Measurements from ENCODE around the gene LDLRAD2. TPM values are rescaled to one million over a fixed set of nuclear protein-coding genes. Genes with fewer than 3 reads are reported as not detected.
"Not testable (repeated sequence)": the region's sequence is repeated elsewhere in the genome, so short reads cannot be mapped to it uniquely, and the experiment has no call there.

Gene LDLRAD2, protein sequence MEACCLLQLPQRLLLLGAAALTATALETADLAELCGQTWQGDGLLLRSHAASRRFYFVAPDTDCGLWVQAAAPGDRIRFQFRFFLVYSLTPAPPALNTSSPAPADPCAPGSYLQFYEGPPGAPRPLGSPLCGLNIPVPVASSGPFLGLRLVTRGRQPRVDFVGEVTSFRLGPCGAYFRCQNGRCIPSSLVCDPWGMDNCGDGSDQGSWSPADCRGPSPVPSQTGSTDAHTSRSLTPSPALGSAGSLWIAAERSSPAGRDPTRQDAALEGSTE
- total RNA-seq: not detected

GRCh38 chr1:21811875-21812305 lies at the start of gene LDLRAD2:
Gene LDLRAD2, plus strand, starts transcription at chr1:21812265. Its CDS starts 187 bp downstream, at chr1:21812452.
- no peaks in the 10 kb centered on the region for H3K36me3 Mint-ChIP-seq (ENCODE audit: low read depth)
- ChIA-PET POLR2A (no interaction called here), CTCF (no interaction called here)
- DNase-seq: no peak
- no peak within 1 kb of the TSS for H3K4me3 Mint-ChIP-seq
- H3K9me3 Mint-ChIP-seq: no peaks in the 10 kb centered on the region
- peaks cover 3% of the 10 kb centered on the region for H3K4me1 Mint-ChIP-seq
- H3K27me3 Mint-ChIP-seq: peaks cover 18% of the 10 kb centered on the region
- no peak within 1 kb of the TSS for H3K27ac Mint-ChIP-seq

GRCh38 chr1:21763236-21763635 lies 48.8 kb upstream of the LDLRAD2 start:
- no peak overlapping the region for H3K4me3 Mint-ChIP-seq
- H3K9me3 Mint-ChIP-seq: no peaks in the 10 kb centered on the region
- CTCF ChIA-PET: interaction anchor here (1.4 kb wide), 1 partner anchor 12 kb away, joined by 4 read pairs; no protein-coding TSS in a partner anchor
- POLR2A ChIA-PET: no interaction called here
- no peak for DNase-seq
- H3K27ac Mint-ChIP-seq: peak overlapping the region; percentile 19
- H3K36me3 Mint-ChIP-seq (ENCODE audit: low read depth): peaks cover 2% of the 10 kb centered on the region
- H3K27me3 Mint-ChIP-seq: no peaks in the 10 kb centered on the region
- H3K4me1 Mint-ChIP-seq: peaks cover 33% of the 10 kb centered on the region

GRCh38 chr1:21763694-21764419 lies 48.2 kb upstream of the LDLRAD2 start:
- Mint-ChIP-seq H3K36me3 (ENCODE audit: low read depth) (peaks cover 3% of the 10 kb centered on the region), H3K27ac (peak overlapping the region; percentile 41), H3K9me3 (no peaks in the 10 kb centered on the region), H3K4me1 (peaks cover 39% of the 10 kb centered on the region), H3K27me3 (no peaks in the 10 kb centered on the region), H3K4me3 (no peak overlapping the region)
- ChIA-PET POLR2A (no interaction called here), CTCF (interaction anchor here (0.6 to 1.9 kb wide), 3 partner anchors 17 to 651 kb away, joined by 3 to 6 read pairs (median 3); no protein-coding TSS in a partner anchor)
- no peak for DNase-seq

GRCh38 chr1:21764615-21765423 lies 47.2 kb upstream of the LDLRAD2 start:
- Mint-ChIP-seq H3K4me3 (no peak overlapping the region), H3K36me3 (ENCODE audit: low read depth) (peaks cover 7% of the 10 kb centered on the region), H3K27me3 (no peaks in the 10 kb centered on the region), H3K4me1 (peaks cover 36% of the 10 kb centered on the region), H3K27ac (no peak overlapping the region), H3K9me3 (no peaks in the 10 kb centered on the region)
- no peak for DNase-seq
- POLR2A ChIA-PET: no interaction called here
- CTCF ChIA-PET: interaction anchor here (0.6 to 1.9 kb wide), 3 partner anchors 17 to 652 kb away, joined by 3 to 6 read pairs (median 3); no protein-coding TSS in a partner anchor

- no peaks in the 10 kb centered on the region for H3K27me3 Mint-ChIP-seq
These were observed 45.9 kb upstream of the LDLRAD2 start for GRCh38 chr1:21766210-21766609.

GRCh38 chr1:21767106-21767505 lies 45.0 kb upstream of the LDLRAD2 start:
- CTCF ChIA-PET: interaction anchor here (0.6 kb wide), 1 partner anchor 29 kb away, joined by 3 read pairs; no protein-coding TSS in a partner anchor
- peaks cover 42% of the 10 kb centered on the region for H3K4me1 Mint-ChIP-seq
- DNase-seq, H3K27ac Mint-ChIP-seq, H3K4me3 Mint-ChIP-seq, POLR2A ChIA-PET, H3K27me3 Mint-ChIP-seq, H3K9me3 Mint-ChIP-seq: not testable (repeated sequence)
- H3K36me3 Mint-ChIP-seq (ENCODE audit: low read depth): peaks cover 10% of the 10 kb centered on the region

More at GRCh38 chr1:21766210-21766609, 45.9 kb upstream of the LDLRAD2 start:
- DNase-seq: no peak
- Mint-ChIP-seq H3K36me3 (ENCODE audit: low read depth) (peaks cover 10% of the 10 kb centered on the region), H3K4me3 (no peak overlapping the region), H3K4me1 (peaks cover 40% of the 10 kb centered on the region), H3K27ac (no peak overlapping the region), H3K9me3 (no peaks in the 10 kb centered on the region)
- CTCF ChIA-PET: no interaction called here
- POLR2A ChIA-PET: no interaction called here

GRCh38 chr1:21770201-21770600 lies 41.9 kb upstream of the LDLRAD2 start:
- H3K4me1 Mint-ChIP-seq: peaks cover 39% of the 10 kb centered on the region
- no peaks in the 10 kb centered on the region for H3K27me3 Mint-ChIP-seq
- POLR2A ChIA-PET: no interaction called here
- peaks cover 11% of the 10 kb centered on the region for H3K36me3 Mint-ChIP-seq (ENCODE audit: low read depth)
- H3K9me3 Mint-ChIP-seq: no peaks in the 10 kb centered on the region
- CTCF ChIA-PET: interaction anchor here (0.7 kb wide), 1 partner anchor 431 kb away, joined by 3 read pairs; no protein-coding TSS in a partner anchor
- no peak overlapping the region for H3K4me3 Mint-ChIP-seq
- no peak for DNase-seq
- H3K27ac Mint-ChIP-seq: no peak overlapping the region

GRCh38 chr1:21770602-21771001 lies 41.5 kb upstream of the LDLRAD2 start:
- CTCF ChIA-PET: interaction anchor here (0.7 kb wide), 1 partner anchor 430 kb away, joined by 3 read pairs; no protein-coding TSS in a partner anchor
- H3K9me3 Mint-ChIP-seq, H3K27me3 Mint-ChIP-seq, H3K27ac Mint-ChIP-seq, POLR2A ChIA-PET, DNase-seq, H3K4me3 Mint-ChIP-seq: not testable (repeated sequence)
- Mint-ChIP-seq H3K4me1 (peaks cover 40% of the 10 kb centered on the region), H3K36me3 (ENCODE audit: low read depth) (peaks cover 11% of the 10 kb centered on the region)

- Mint-ChIP-seq H3K36me3 (ENCODE audit: low read depth) (peaks cover 15% of the 10 kb centered on the region), H3K4me1 (peaks cover 43% of the 10 kb centered on the region)
- CTCF ChIA-PET: interaction anchor here (0.7 kb wide), 1 partner anchor 68 kb away, joined by 3 read pairs; no protein-coding TSS in a partner anchor
- H3K27me3 Mint-ChIP-seq, H3K27ac Mint-ChIP-seq, H3K9me3 Mint-ChIP-seq, POLR2A ChIA-PET, H3K4me3 Mint-ChIP-seq, DNase-seq: not testable (repeated sequence)
These were observed 40.4 kb upstream of the LDLRAD2 start for GRCh38 chr1:21771672-21772071.

GRCh38 chr1:21773585-21773984 lies 38.5 kb upstream of the LDLRAD2 start:
- Mint-ChIP-seq H3K4me1 (peaks cover 47% of the 10 kb centered on the region), H3K27me3 (no peaks in the 10 kb centered on the region), H3K4me3 (no peak overlapping the region), H3K9me3 (peaks cover 2% of the 10 kb centered on the region), H3K27ac (peak overlapping the region; percentile 66), H3K36me3 (ENCODE audit: low read depth) (peaks cover 18% of the 10 kb centered on the region)
- POLR2A ChIA-PET: no interaction called here
- CTCF ChIA-PET: no interaction called here
- peak; percentile 16 for DNase-seq

GRCh38 chr1:21774835-21775549 lies 37.1 kb upstream of the LDLRAD2 start:
- POLR2A ChIA-PET: no interaction called here
- H3K4me1 Mint-ChIP-seq: peaks cover 47% of the 10 kb centered on the region

DNA sequence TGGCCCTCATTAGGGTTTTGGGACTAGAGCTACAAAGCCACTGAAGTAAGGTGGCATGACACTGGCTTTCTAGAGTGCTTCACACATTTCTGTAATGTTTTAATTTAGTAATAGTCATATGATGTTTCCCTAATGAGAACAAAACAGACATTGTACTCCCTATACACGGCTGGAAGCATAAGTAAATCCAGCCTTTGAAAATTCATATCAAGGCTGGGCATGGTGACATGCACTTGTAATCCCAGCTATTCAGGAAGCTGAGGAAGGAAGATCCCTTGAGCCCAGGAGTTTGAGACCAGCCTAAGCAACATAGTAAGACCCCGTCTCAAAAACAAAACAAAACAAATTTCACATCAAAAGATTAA lies 36.5 kb upstream of the LDLRAD2 start:
- H3K4me1 Mint-ChIP-seq: peaks cover 48% of the 10 kb centered on the region
- H3K27me3 Mint-ChIP-seq: no peaks in the 10 kb centered on the region
- peaks cover 19% of the 10 kb centered on the region for H3K36me3 Mint-ChIP-seq (ENCODE audit: low read depth)
- peaks cover 2% of the 10 kb centered on the region for H3K9me3 Mint-ChIP-seq
- no peak overlapping the region for H3K27ac Mint-ChIP-seq
- ChIA-PET POLR2A (no interaction called here), CTCF (no interaction called here)
- DNase-seq: no peak
- no peak overlapping the region for H3K4me3 Mint-ChIP-seq

More at GRCh38 chr1:21774835-21775549, 37.1 kb upstream of the LDLRAD2 start:
- Mint-ChIP-seq H3K36me3 (ENCODE audit: low read depth) (peaks cover 16% of the 10 kb centered on the region), H3K9me3 (peaks cover 2% of the 10 kb centered on the region), H3K27ac (no peak overlapping the region), H3K4me3 (no peak overlapping the region), H3K27me3 (no peaks in the 10 kb centered on the region)
- no peak for DNase-seq
- CTCF ChIA-PET: no interaction called here
